C4-2B (cell line): ENCODE measurements around the gene WDFY2.

ENCODE experiments used
- CTCF ChIP-seq: fragments of 450-650 bp; conservative IDR thresholded peaks from 2 replicates; pipeline ENCODE4 v1.5.1; 2017; ENCODE audit warnings: mild to moderate bottlenecking
- ZFX ChIP-seq: fragments of 450-650 bp; IDR thresholded peaks from 2 replicates; pipeline ENCODE4 v1.6.1; 2017

GRCh38 chr13:51660813-51661212 is 76.6 kb downstream of the WDFY2 start:
- no peak for TF ChIP-seq CTCF
- TF ChIP-seq ZFX, result no peak
